Measurements from ENCODE around the gene IRF2BP1.

IRF2BP1 gene

DNA sequence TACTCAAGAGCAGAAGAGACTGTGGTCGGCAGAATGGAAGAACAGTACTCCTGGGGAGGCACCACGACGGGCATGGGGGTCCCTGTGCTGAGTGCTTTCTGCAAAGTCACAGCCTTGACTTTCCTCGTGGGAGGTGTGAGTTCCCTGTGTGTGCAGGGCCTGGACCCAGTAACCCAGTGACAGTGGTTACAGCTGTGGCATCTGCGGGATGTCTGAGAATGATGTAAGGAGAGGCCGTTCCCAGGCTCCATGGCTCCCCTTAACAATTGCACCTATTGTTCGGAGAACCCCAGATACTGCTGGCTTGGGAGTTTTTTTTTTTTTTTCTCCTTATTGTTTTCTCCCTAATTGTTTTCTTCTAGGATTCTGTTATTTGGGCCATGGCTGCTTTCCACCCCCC is 33.7 kb upstream of the IRF2BP1 start:
- Mint-ChIP-seq H3K36me3 (ENCODE audit: low read depth) (no peaks in the 10 kb centered on the region), H3K4me1 (no peaks in the 10 kb centered on the region), H3K4me3 (no peak overlapping the region), H3K27me3 (ENCODE audit: low read depth, poor library complexity) (peaks cover 33% of the 10 kb centered on the region), H3K27ac (no peak overlapping the region), H3K9me3 (no peaks in the 10 kb centered on the region)
- TF ChIP-seq, protein P1, sequence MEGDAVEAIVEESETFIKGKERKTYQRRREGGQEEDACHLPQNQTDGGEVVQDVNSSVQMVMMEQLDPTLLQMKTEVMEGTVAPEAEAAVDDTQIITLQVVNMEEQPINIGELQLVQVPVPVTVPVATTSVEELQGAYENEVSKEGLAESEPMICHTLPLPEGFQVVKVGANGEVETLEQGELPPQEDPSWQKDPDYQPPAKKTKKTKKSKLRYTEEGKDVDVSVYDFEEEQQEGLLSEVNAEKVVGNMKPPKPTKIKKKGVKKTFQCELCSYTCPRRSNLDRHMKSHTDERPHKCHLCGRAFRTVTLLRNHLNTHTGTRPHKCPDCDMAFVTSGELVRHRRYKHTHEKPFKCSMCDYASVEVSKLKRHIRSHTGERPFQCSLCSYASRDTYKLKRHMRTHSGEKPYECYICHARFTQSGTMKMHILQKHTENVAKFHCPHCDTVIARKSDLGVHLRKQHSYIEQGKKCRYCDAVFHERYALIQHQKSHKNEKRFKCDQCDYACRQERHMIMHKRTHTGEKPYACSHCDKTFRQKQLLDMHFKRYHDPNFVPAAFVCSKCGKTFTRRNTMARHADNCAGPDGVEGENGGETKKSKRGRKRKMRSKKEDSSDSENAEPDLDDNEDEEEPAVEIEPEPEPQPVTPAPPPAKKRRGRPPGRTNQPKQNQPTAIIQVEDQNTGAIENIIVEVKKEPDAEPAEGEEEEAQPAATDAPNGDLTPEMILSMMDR (IDR thresholded peaks at IDR 0.05), result no peak
- no peak for DNase-seq

DNA sequence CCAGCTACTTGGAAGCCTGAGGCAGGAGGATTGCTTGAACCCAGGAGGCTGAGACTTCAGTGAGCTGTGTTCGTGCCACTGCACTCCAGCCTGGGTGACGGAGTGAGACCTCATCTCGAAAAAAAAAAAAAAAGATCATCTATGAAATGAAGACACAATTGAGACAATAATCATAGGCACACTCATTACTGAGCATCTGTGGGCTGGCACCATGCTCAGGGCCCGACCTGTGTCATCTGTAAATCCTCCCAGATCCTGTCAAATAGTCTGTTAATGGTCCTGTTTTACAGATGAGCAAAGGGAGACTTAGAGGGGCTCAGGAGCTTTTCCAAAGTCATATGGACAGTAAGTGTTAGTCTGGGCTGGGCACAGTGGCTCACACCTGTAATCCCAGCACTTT is 32.8 kb upstream of the IRF2BP1 start:
- Mint-ChIP-seq H3K4me1 (no peaks in the 10 kb centered on the region), H3K36me3 (ENCODE audit: low read depth) (no peaks in the 10 kb centered on the region), H3K9me3 (no peaks in the 10 kb centered on the region), H3K4me3 (no peak overlapping the region), H3K27ac (no peak overlapping the region), H3K27me3 (ENCODE audit: low read depth, poor library complexity) (peaks cover 28% of the 10 kb centered on the region)
- no peak for DNase-seq
- TF ChIP-seq, protein P1 (IDR thresholded peaks at IDR 0.05), result no peak

DNA sequence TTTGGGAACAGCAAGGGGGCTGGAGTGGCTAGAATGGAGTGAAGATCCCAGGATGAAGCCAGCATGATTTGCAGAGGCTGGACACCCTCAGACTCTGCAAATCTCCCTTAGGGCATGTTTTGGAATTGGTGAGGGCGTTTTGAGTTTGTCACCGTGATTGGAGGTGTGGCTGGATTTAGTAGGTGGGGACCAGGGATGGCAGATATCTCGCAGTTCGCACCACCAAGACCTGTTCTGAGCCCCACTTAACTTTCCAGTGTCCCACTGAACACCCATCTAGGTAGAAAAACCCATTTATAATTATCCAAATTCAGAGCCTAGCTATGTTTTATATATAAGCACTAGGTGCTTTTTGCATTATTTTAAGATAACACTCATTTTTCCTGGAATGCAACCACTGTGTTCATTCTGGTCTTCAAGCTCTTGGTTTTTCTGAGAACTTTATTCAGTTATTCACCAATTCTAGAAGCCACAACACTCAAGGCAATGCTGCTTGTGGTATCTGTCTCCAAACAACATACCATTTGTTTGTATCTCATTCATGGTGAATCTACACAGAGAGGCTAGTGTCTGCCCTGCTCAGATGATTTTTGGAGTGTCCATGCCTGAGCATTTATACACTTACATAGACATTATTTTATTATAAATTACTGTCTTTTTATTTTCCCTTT is 31.6 kb upstream of the IRF2BP1 start:
- Mint-ChIP-seq H3K9me3 (no peaks in the 10 kb centered on the region), H3K36me3 (ENCODE audit: low read depth) (no peaks in the 10 kb centered on the region), H3K27me3 (ENCODE audit: low read depth, poor library complexity) (peaks cover 29% of the 10 kb centered on the region), H3K27ac (no peak overlapping the region), H3K4me3 (no peak overlapping the region), H3K4me1 (no peaks in the 10 kb centered on the region)
- TF ChIP-seq, protein P1 (IDR thresholded peaks at IDR 0.05), result no peak
- no peak for DNase-seq

DNA sequence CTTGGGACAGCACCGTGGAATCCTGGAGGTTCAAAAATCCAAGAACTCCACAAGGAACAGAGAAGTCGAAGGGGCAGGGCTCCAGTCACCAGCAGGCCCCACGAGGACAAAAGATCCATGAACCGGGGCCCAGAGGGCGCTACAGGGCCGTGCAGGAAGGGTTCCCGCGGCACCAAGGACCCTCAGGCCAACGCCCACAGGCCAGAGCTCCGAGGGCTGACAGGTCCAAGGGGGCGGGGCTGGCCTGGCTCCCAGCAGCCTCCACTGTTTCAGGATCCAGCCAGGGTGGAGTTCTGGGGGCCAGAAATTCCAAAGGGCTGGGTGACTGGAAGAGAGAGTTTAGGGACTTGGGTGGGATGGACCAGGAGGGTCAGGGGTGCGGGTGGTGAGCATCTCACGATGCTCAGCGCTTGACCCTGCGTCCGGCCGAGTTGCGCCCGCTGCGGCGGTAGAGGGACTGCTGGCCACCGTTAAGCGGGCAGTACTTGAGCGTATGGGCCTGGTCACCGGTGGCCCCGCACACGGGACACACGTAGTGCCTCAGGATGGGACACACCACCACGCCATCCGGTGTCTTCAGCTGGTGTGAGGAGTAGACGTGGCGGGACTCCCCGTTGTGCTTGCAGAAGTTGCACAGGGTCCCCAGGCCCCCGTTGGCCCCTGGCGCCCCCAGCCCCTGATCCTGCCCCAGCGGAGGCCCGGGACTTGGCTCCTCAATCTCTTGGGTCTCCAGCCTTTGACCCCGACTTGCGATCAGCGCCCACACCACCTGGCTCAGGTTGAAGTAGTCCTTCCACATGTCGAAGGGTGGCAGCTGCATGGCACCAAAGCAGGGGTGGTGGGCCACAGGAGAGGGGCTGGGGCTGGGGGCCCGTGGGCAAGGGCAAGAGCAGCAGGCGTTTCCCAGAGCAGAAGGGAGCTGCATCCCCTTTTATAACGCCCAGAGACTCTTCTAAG is 28.2 kb upstream of the IRF2BP1 start, which contains the start of gene NANOS2:
Gene NANOS2 (minus strand): TSS at position 905 of the 957 bp plus-strand sequence. CDS start 85 bp downstream, at position 820.
- Mint-ChIP-seq H3K27ac (no peak within 1 kb of the TSS), H3K4me1 (no peaks in the 10 kb centered on the region), H3K27me3 (ENCODE audit: low read depth, poor library complexity) (peaks cover 32% of the 10 kb centered on the region), H3K36me3 (ENCODE audit: low read depth) (no peaks in the 10 kb centered on the region), H3K9me3 (no peaks in the 10 kb centered on the region), H3K4me3 (no peak within 1 kb of the TSS)
- DNase-seq, result peak; percentile 51
- TF ChIP-seq, protein P1 (IDR thresholded peaks at IDR 0.05), result peak; percentile 19

DNA sequence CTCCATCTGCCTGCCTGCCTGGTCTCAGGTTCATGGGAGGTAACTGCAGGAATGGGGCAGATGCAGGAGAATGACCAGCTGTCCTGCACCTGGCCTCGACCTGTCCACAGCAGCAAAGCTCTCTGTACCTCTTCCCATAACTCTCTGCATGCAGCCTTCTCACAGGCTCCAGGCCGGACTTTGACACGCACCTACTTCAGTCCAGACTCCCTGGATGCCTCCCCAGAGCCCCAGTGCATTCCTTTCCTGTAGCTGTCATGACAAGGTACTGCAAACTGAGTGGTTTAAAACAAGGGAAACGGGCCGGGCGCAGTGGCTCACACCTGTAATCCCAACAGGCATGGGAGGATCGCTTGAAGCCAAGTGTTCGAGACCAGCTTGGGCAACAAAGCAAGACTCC is 25.4 kb upstream of the IRF2BP1 start:
- no peak overlapping the region for H3K27ac Mint-ChIP-seq
- H3K9me3 Mint-ChIP-seq, result no peaks in the 10 kb centered on the region
- H3K4me3 Mint-ChIP-seq, result no peak overlapping the region
- H3K27me3 Mint-ChIP-seq (ENCODE audit: low read depth, poor library complexity), result peaks cover 26% of the 10 kb centered on the region
- H3K36me3 Mint-ChIP-seq (ENCODE audit: low read depth), result no peaks in the 10 kb centered on the region
- no peak for DNase-seq
- no peaks in the 10 kb centered on the region for H3K4me1 Mint-ChIP-seq
- TF ChIP-seq, protein P1 (IDR thresholded peaks at IDR 0.05), result no peak

Measured in nephron progenitor cell (in vitro differentiated cells).